Endodermal cell (in vitro differentiated cells): ENCODE measurements around the gene AIF1L. TPM values are rescaled to one million over a fixed set of nuclear protein-coding genes. Genes with fewer than 3 reads are reported as not detected.
A peak's percentile ranks its signal among the peaks of the same experiment; 100 is the strongest.

Source experiments
- DNase-seq: peaks from one replicate; pipeline ENCODE4 v3.0.0-alpha.2; 2017
- H3K27ac ChIP-seq: 2 replicates; pipeline ENCODE4 v1.5.1; 2013; ENCODE audit warnings: mild to moderate bottlenecking, low read depth, low read length, moderate library complexity
- H3K27me3 ChIP-seq: 2 replicates; pipeline ENCODE4 v1.6.1; 2013; ENCODE audit warnings: mild to moderate bottlenecking, low read length, moderate library complexity; ENCODE audit not compliant: insufficient read depth, control insufficient read depth, poor library complexity, severe bottlenecking
- H3K36me3 ChIP-seq: 2 replicates; pipeline ENCODE4 v1.7.0; 2013; ENCODE audit warnings: mild to moderate bottlenecking, low read length, moderate library complexity; ENCODE audit not compliant: control insufficient read depth, insufficient read depth
- H3K4me1 ChIP-seq: one replicate; pipeline ENCODE4 v1.7.0; 2013; ENCODE audit warnings: low read length; ENCODE audit not compliant: control insufficient read depth, insufficient read depth
- H3K4me3 ChIP-seq: 2 replicates; pipeline ENCODE4 v1.5.1; 2013; ENCODE audit warnings: mild to moderate bottlenecking, low read length, moderate library complexity
- H3K9ac ChIP-seq: 2 replicates; pipeline ENCODE4 v1.6.1; 2013; ENCODE audit warnings: mild to moderate bottlenecking, low read length, moderate library complexity; ENCODE audit not compliant: poor library complexity, severe bottlenecking; ENCODE audit errors: extremely low read depth
- H3K9me3 ChIP-seq: 2 replicates; pipeline ENCODE4 v1.6.1; 2013; ENCODE audit warnings: mild to moderate bottlenecking, low read length, moderate library complexity; ENCODE audit not compliant: control insufficient read depth
- H3K27ac Mint-ChIP-seq: 2 replicates; pipeline ENCODE4 v1.8.0; 2020; ENCODE audit warnings: mixed read lengths
- H3K27me3 Mint-ChIP-seq: 2 replicates; pipeline ENCODE4 v1.8.0; 2021; ENCODE audit warnings: mild to moderate bottlenecking, mixed read lengths; ENCODE audit not compliant: insufficient read depth
- H3K36me3 Mint-ChIP-seq: 2 replicates; pipeline ENCODE4 v1.8.0; 2020; ENCODE audit warnings: low read depth, mixed read lengths
- H3K4me1 Mint-ChIP-seq: 2 replicates; pipeline ENCODE4 v1.8.0; 2020; ENCODE audit warnings: mixed read lengths
- H3K4me3 Mint-ChIP-seq: 2 replicates; pipeline ENCODE4 v1.8.0; 2020; ENCODE audit warnings: mild to moderate bottlenecking, moderate library complexity, mixed read lengths
- H3K9me3 Mint-ChIP-seq: 2 replicates; pipeline ENCODE4 v1.8.0; 2020; ENCODE audit warnings: mild to moderate bottlenecking, mixed read lengths
- WGBS, 2 experiments: methylation state at CpG; one replicate each; pipeline versions ENCODE4 v1.1.5 to v1.1.7; 2013; ENCODE audit warnings: missing lambda C conversion rate in 2 of 2, mixed read lengths in 1 of 2; ENCODE audit not compliant: insufficient coverage in 1 of 2, insufficient read length in 1 of 2; 5-methylcytosine and 5-hydroxymethylcytosine counted together
- total RNA-seq, 2 donors: library from RNA; stranded (reverse); fragmentation: NEBNext Ultra II Directional in 1 of 2; extraction: Animal tissue kit (Norgen Biotek cat#: 25700) in 1 of 2; gene quantifications; 2 replicates in 1 of 2; 3 replicates in 1 of 2; pipeline ENCODE4 v1.2.1, GENCODE V29; 2021
- TF ChIP-seq, protein P1 (sequence below): fragments of 200-600 bp; sonication (generic); conservative IDR thresholded peaks from 2 replicates; pipeline ENCODE4 v1.5.0; 2021; ENCODE audit warnings: antibody characterized with exemption, mild to moderate bottlenecking

The AIF1L gene
- total RNA-seq, 2 donors from 2014 or later: 93.4 to 117 TPM

- H3K27me3 Mint-ChIP-seq: no peaks in the 10 kb centered on the region
- no peaks in the 10 kb centered on the region for H3K4me1 ChIP-seq
- TF ChIP-seq, protein P1, sequence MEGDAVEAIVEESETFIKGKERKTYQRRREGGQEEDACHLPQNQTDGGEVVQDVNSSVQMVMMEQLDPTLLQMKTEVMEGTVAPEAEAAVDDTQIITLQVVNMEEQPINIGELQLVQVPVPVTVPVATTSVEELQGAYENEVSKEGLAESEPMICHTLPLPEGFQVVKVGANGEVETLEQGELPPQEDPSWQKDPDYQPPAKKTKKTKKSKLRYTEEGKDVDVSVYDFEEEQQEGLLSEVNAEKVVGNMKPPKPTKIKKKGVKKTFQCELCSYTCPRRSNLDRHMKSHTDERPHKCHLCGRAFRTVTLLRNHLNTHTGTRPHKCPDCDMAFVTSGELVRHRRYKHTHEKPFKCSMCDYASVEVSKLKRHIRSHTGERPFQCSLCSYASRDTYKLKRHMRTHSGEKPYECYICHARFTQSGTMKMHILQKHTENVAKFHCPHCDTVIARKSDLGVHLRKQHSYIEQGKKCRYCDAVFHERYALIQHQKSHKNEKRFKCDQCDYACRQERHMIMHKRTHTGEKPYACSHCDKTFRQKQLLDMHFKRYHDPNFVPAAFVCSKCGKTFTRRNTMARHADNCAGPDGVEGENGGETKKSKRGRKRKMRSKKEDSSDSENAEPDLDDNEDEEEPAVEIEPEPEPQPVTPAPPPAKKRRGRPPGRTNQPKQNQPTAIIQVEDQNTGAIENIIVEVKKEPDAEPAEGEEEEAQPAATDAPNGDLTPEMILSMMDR: no peak
- DNase-seq: no peak
- H3K27ac Mint-ChIP-seq: peak overlapping the region; percentile 31
- H3K36me3 ChIP-seq: peaks cover 30% of the 10 kb centered on the region
- peaks cover 38% of the 10 kb centered on the region for H3K36me3 Mint-ChIP-seq
- H3K27ac ChIP-seq: no peak overlapping the region
- no peak overlapping the region for H3K9ac ChIP-seq
- no peak overlapping the region for H3K4me3 ChIP-seq
- H3K27me3 ChIP-seq: no peaks in the 10 kb centered on the region
- H3K4me3 Mint-ChIP-seq: no peak overlapping the region
- H3K9me3 ChIP-seq: no peaks in the 10 kb centered on the region
- H3K9me3 Mint-ChIP-seq: no peaks in the 10 kb centered on the region
- 75 to 90% methylated on average over 2 of the region's 2 CpGs for WGBS, 2 experiments
- peaks cover 9% of the 10 kb centered on the region for H3K4me1 Mint-ChIP-seq
Measured at GRCh38 chr9:131122158-131122557, 25.8 kb downstream of the AIF1L start.

DNA sequence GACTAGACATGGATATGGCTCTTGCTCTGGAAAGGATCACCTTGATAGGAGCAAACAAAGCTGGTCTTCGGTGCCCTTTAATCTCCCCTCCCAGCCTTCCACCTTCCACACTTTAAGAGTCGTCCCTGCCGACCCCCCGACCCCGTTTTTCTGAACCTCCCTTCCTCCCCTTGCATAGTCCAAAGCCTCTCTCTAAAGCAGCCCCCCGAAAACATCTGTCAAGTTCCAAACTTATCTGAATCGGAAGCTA, 28.6 kb downstream of the AIF1L start:
- DNase-seq: no peak
- TF ChIP-seq, protein P1: no peak
- no peaks in the 10 kb centered on the region for H3K27me3 Mint-ChIP-seq
- 2% methylated on average over 7 of the region's 7 CpGs; no CpG with 5 or more reads in 1 of the 2 experiments for WGBS, 2 experiments
- H3K4me3 ChIP-seq: peak overlapping the region; percentile 95
- H3K4me1 Mint-ChIP-seq: peaks cover 9% of the 10 kb centered on the region
- H3K27ac Mint-ChIP-seq: peak overlapping the region; percentile 99
- no peaks in the 10 kb centered on the region for H3K27me3 ChIP-seq
- H3K9me3 ChIP-seq: no peaks in the 10 kb centered on the region
- no peaks in the 10 kb centered on the region for H3K4me1 ChIP-seq
- peaks cover 43% of the 10 kb centered on the region for H3K36me3 Mint-ChIP-seq
- no peaks in the 10 kb centered on the region for H3K9me3 Mint-ChIP-seq
- peaks cover 40% of the 10 kb centered on the region for H3K36me3 ChIP-seq
- H3K27ac ChIP-seq: peak overlapping the region; percentile 78
- H3K4me3 Mint-ChIP-seq: peak overlapping the region; percentile 97
- peak overlapping the region; percentile 89 for H3K9ac ChIP-seq

DNA sequence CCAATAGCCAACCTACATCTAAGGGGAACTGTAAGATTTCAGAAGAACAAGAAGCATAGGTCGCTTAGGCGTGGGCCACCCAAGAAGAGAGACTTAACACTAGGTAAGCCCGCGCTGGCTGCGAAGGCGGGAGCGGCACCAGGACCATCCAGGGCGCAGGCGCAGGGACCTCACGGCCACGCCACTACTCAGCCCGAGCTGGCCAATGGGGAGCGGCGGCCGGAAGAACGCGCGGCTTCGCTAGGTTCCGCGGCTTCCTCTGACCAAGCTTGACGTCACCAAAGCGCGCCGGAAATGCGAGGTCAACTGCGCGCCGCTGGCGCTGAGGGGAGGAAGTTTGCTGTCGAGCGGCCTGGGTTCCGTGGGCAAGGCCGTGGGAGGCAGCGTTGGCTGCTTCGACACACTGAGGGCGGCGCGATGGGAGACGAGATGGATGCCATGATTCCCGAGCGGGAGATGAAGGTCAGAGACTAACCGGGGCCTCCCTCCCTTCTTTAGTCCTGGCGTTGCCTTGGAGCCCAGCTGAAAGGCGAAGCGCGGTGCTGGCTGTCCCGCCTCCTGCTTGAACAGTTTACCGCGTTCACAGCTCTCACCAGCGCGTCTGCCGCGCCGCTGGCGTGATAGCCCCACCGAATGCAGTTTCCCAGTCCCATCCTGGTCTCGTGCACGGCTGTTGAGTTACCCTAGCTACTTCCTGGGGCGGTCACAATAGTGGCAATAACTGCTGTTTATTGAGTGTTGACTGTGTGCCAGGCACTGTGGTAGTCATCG, 29.1 kb downstream of the AIF1L start, which contains the start of gene NUP214:
Gene NUP214 (plus strand): TSS at position 299 of the 771 bp plus-strand sequence. CDS start 119 bp downstream, at position 418.
- peak; percentile 99 for DNase-seq
- Mint-ChIP-seq H3K27me3 (no peaks in the 10 kb centered on the region), H3K27ac (peak within 1 kb of the TSS; percentile 99), H3K4me3 (peak within 1 kb of the TSS; percentile 97), H3K9me3 (no peaks in the 10 kb centered on the region), H3K4me1 (peaks cover 9% of the 10 kb centered on the region), H3K36me3 (peaks cover 40% of the 10 kb centered on the region)
- Histone ChIP-seq H3K4me1 (no peaks in the 10 kb centered on the region), H3K9me3 (no peaks in the 10 kb centered on the region), H3K36me3 (peaks cover 42% of the 10 kb centered on the region), H3K27ac (peak within 1 kb of the TSS; percentile 78), H3K27me3 (no peaks in the 10 kb centered on the region), H3K9ac (peak within 1 kb of the TSS; percentile 89), H3K4me3 (peak within 1 kb of the TSS; percentile 95)
- TF ChIP-seq, protein P1: no peak
- 0% methylated on average over 28 to 61 of the region's 61 CpGs for WGBS, 2 experiments
